Measurements from ENCODE around the gene GAB2.
"Not testable (repeated sequence)": the region's sequence is repeated elsewhere in the genome, so short reads cannot be mapped to it uniquely, and the experiment has no call there.

Gene GAB2

GRCh38 chr11:78370406-78371172 lies 47.0 kb downstream of the GAB2 start:
- Mint-ChIP-seq H3K27ac (ENCODE audit: low read depth) (no peak overlapping the region), H3K36me3 (ENCODE audit: insufficient read depth) (peaks cover 2% of the 10 kb centered on the region), H3K4me1 (no peaks in the 10 kb centered on the region), H3K27me3 (peaks cover under 1% of the 10 kb centered on the region), H3K4me3 (no peak overlapping the region), H3K9me3 (no peaks in the 10 kb centered on the region)
- ATAC-seq (replicated peaks; ENCODE audit: extremely low read depth, poor library complexity, severe bottlenecking) (no peak), DNase-seq (ENCODE audit: low spot score in 2 of 2) (no peak)

- Mint-ChIP-seq H3K36me3 (ENCODE audit: insufficient read depth) (peaks cover 2% of the 10 kb centered on the region), H3K9me3 (no peaks in the 10 kb centered on the region), H3K27ac (ENCODE audit: low read depth) (no peak overlapping the region), H3K4me1 (no peaks in the 10 kb centered on the region), H3K27me3 (no peaks in the 10 kb centered on the region), H3K4me3 (no peak overlapping the region)
- DNase-seq (ENCODE audit: low spot score in 2 of 2) (no peak), ATAC-seq (replicated peaks; ENCODE audit: extremely low read depth, poor library complexity, severe bottlenecking) (no peak)
These were observed 52.2 kb downstream of the GAB2 start for GRCh38 chr11:78365381-78365792.

GRCh38 chr11:78364128-78364751 lies 53.4 kb downstream of the GAB2 start:
- Mint-ChIP-seq H3K4me1 (no peaks in the 10 kb centered on the region), H3K9me3 (no peaks in the 10 kb centered on the region), H3K27me3 (no peaks in the 10 kb centered on the region), H3K27ac (ENCODE audit: low read depth) (no peak overlapping the region), H3K36me3 (ENCODE audit: insufficient read depth) (peaks cover 2% of the 10 kb centered on the region), H3K4me3 (no peak overlapping the region)
- ATAC-seq (replicated peaks; ENCODE audit: extremely low read depth, poor library complexity, severe bottlenecking) (no peak), DNase-seq (ENCODE audit: low spot score in 2 of 2) (no peak)

DNA sequence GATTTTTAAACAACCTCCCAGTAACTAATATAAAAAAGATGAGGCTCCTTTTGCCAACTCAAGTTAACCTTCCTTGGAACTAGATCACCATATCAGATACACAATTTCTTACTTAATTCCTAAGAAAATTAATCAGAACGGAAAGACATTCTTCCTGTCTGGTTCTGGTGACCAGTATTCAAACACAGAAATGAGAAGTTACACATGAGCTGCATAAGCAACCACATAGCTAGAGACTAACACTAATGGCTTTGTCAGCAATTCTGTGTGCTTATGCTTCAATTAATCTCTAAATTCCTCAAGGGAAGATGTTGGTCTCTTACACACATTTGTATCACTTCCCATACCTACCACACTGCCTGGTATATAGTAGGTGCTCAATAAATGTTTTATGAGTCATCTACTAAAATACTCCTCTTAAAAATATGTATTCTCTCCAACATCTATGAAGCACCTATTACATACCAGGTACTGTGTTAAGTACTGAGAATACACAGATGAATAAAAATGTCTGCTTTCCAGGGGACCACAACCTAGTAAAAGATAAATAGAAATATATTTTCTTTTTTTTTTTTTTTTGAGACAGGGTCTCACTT lies 54.5 kb downstream of the GAB2 start:
- no peaks in the 10 kb centered on the region for H3K27me3 Mint-ChIP-seq
- no peak overlapping the region for H3K4me3 Mint-ChIP-seq
- no peak for DNase-seq (ENCODE audit: low spot score in 2 of 2)
- H3K27ac Mint-ChIP-seq (ENCODE audit: low read depth), result no peak overlapping the region
- no peaks in the 10 kb centered on the region for H3K4me1 Mint-ChIP-seq
- no peaks in the 10 kb centered on the region for H3K9me3 Mint-ChIP-seq
- ATAC-seq (replicated peaks; ENCODE audit: extremely low read depth, poor library complexity, severe bottlenecking), result no peak
- peaks cover 2% of the 10 kb centered on the region for H3K36me3 Mint-ChIP-seq (ENCODE audit: insufficient read depth)

GRCh38 chr11:78361228-78361627 lies 56.4 kb downstream of the GAB2 start:
- DNase-seq (ENCODE audit: low spot score in 2 of 2) (no peak), ATAC-seq (replicated peaks; ENCODE audit: extremely low read depth, poor library complexity, severe bottlenecking) (no peak)
- no peaks in the 10 kb centered on the region for H3K27me3 Mint-ChIP-seq
- H3K36me3 Mint-ChIP-seq (ENCODE audit: insufficient read depth), result peaks cover 2% of the 10 kb centered on the region
- H3K4me1 Mint-ChIP-seq, result no peaks in the 10 kb centered on the region
- no peak overlapping the region for H3K4me3 Mint-ChIP-seq
- no peak overlapping the region for H3K27ac Mint-ChIP-seq (ENCODE audit: low read depth)
- H3K9me3 Mint-ChIP-seq, result no peaks in the 10 kb centered on the region

- Mint-ChIP-seq H3K27me3 (no peaks in the 10 kb centered on the region), H3K36me3 (ENCODE audit: insufficient read depth) (no peaks in the 10 kb centered on the region), H3K9me3 (no peaks in the 10 kb centered on the region), H3K4me3 (no peak overlapping the region), H3K4me1 (no peaks in the 10 kb centered on the region), H3K27ac (ENCODE audit: low read depth) (no peak overlapping the region)
- DNase-seq (ENCODE audit: low spot score in 2 of 2) (no peak), ATAC-seq (replicated peaks; ENCODE audit: extremely low read depth, poor library complexity, severe bottlenecking) (no peak)
These were observed 57.7 kb downstream of the GAB2 start for GRCh38 chr11:78359921-78360320.

GRCh38 chr11:78357924-78358323 lies 59.7 kb downstream of the GAB2 start:
- not testable (repeated sequence) for H3K4me3 Mint-ChIP-seq; H3K9me3 Mint-ChIP-seq; H3K27ac Mint-ChIP-seq (ENCODE audit: low read depth); ATAC-seq (replicated peaks; ENCODE audit: extremely low read depth, poor library complexity, severe bottlenecking); H3K4me1 Mint-ChIP-seq; H3K36me3 Mint-ChIP-seq (ENCODE audit: insufficient read depth); H3K27me3 Mint-ChIP-seq; DNase-seq (ENCODE audit: low spot score in 2 of 2)

GRCh38 chr11:78357425-78357824 lies 60.2 kb downstream of the GAB2 start:
- not testable (repeated sequence) for H3K27ac Mint-ChIP-seq (ENCODE audit: low read depth); H3K4me3 Mint-ChIP-seq; ATAC-seq (replicated peaks; ENCODE audit: extremely low read depth, poor library complexity, severe bottlenecking); H3K27me3 Mint-ChIP-seq; H3K36me3 Mint-ChIP-seq (ENCODE audit: insufficient read depth); H3K9me3 Mint-ChIP-seq; H3K4me1 Mint-ChIP-seq; DNase-seq (ENCODE audit: low spot score in 2 of 2)

GRCh38 chr11:78355742-78356141 lies 61.9 kb downstream of the GAB2 start:
- not testable (repeated sequence) for H3K27me3 Mint-ChIP-seq; H3K4me1 Mint-ChIP-seq; DNase-seq (ENCODE audit: low spot score in 2 of 2); H3K36me3 Mint-ChIP-seq (ENCODE audit: insufficient read depth); ATAC-seq (replicated peaks; ENCODE audit: extremely low read depth, poor library complexity, severe bottlenecking); H3K27ac Mint-ChIP-seq (ENCODE audit: low read depth); H3K9me3 Mint-ChIP-seq; H3K4me3 Mint-ChIP-seq

- DNase-seq (ENCODE audit: low spot score in 2 of 2) (no peak), ATAC-seq (replicated peaks; ENCODE audit: extremely low read depth, poor library complexity, severe bottlenecking) (no peak)
- H3K27ac Mint-ChIP-seq (ENCODE audit: low read depth), result no peak overlapping the region
- no peaks in the 10 kb centered on the region for H3K9me3 Mint-ChIP-seq
- H3K36me3 Mint-ChIP-seq (ENCODE audit: insufficient read depth), result peaks cover 2% of the 10 kb centered on the region
- no peak overlapping the region for H3K4me3 Mint-ChIP-seq
- no peaks in the 10 kb centered on the region for H3K27me3 Mint-ChIP-seq
- H3K4me1 Mint-ChIP-seq, result peaks cover 6% of the 10 kb centered on the region
These were observed 62.3 kb downstream of the GAB2 start for GRCh38 chr11:78355309-78355705.

DNA sequence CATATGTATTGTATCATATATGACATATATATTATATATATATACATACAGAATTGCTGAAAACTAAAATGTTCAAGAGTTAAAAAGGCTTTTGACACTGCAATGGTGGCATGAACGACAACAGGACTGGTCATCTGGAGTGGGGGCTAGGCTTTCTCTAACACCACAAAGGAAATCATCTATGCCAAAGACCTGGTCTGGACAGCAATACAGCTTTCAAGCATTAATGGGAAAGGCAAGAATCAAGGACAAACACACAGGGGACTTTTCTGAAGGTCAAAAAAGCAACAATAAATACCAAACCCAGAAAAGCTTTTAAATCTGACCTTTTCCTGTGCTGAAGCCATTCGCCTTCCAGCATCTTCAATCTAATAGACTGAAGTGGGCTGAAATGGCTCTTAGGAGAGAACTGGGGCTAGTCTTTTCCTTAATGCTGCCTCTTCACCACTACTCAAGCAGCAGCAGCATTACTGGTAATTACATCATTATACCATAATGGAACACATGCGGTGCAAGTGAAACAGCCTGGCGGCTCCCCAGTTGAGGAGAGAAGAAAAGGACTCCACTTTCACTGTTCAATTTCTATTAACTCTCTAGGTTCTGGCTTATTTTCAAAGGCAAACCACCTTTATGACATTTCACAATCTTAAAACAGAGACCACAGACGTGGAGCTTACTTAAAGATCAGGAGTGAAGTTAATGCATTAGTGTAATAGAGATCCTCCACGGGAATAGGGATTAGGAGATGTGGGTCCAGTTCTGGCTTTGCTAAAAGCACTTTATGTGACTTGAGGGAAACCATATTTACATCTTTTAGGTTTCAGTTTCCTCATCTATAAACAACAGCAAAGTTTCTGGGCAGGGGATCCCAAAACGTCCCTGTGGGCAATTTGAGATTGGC lies 63.0 kb downstream of the GAB2 start:
- Mint-ChIP-seq H3K9me3 (no peaks in the 10 kb centered on the region), H3K27ac (ENCODE audit: low read depth) (no peak overlapping the region), H3K36me3 (ENCODE audit: insufficient read depth) (peaks cover 2% of the 10 kb centered on the region), H3K4me1 (peaks cover 11% of the 10 kb centered on the region), H3K4me3 (no peak overlapping the region), H3K27me3 (no peaks in the 10 kb centered on the region)
- DNase-seq (ENCODE audit: low spot score in 2 of 2), result no peak
- no peak for ATAC-seq (replicated peaks; ENCODE audit: extremely low read depth, poor library complexity, severe bottlenecking)

DNA sequence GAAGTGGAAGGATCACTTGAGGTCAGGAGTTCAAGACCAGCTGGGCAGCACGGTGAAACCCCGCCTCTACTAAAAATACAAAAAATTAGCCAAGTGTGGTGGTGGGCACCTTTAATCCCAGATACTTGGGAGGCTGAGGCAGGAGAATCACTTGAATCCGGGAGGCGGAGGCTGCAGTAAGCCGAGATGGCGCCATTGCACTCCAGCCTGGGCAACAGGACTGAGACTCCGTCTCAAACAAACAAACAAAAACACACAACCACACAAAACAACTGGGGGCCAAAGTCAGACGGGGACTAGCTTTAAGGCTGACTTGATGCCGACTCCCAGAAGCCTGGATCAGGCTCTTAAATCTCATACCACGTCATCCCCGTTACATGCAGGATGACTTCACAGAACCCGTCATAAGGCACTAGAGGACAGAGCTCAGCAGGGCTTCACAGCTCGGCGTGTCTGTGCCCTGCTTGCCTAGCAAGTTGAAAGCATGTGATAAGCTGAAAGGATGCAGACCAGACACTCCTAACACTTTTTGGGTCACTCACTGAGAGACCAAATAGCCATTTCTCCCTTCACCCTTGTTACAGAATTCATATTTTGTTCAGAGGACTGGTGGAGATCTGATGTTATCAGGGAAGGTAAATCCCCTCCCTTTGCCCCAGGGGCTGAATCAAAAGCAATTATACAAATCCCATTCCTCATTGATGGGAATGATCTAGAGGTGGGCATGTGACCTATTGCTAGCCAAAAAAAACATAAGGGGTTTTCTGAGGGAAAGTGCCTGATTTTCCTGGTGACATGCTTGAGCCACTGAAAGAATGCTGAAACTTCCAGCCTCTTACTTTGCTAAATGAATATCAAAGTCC lies 65.4 kb downstream of the GAB2 start:
- Mint-ChIP-seq H3K4me1 (peaks cover 11% of the 10 kb centered on the region), H3K27ac (ENCODE audit: low read depth) (no peak overlapping the region), H3K36me3 (ENCODE audit: insufficient read depth) (peaks cover 4% of the 10 kb centered on the region), H3K4me3 (no peak overlapping the region), H3K27me3 (peaks cover 10% of the 10 kb centered on the region), H3K9me3 (no peaks in the 10 kb centered on the region)
- DNase-seq (ENCODE audit: low spot score in 2 of 2) (no peak), ATAC-seq (replicated peaks; ENCODE audit: extremely low read depth, poor library complexity, severe bottlenecking) (no peak)
